Keratinocyte (primary cell): Measurements from ENCODE around the gene LDLR. TPM values are rescaled to one million over a fixed set of nuclear protein-coding genes. Genes with fewer than 3 reads are reported as not detected.

Experiments
- DNase-seq: peaks from one replicate; pipeline ENCODE4 v3.0.0-alpha.2; 2011; ENCODE audit warnings: low read depth, missing footprints, low spot score
- FAIRE-seq: peaks from 2 replicates; lab custom pipeline; 2011; peaks lifted over from hg19 to GRCh38; lab: Jason Lieb, UNC
- H2AFZ ChIP-seq: 2 replicates; pipeline ENCODE4 v1.6.0; 2012; ENCODE audit warnings: low read length, control low read depth, inconsistent platforms; ENCODE audit not compliant: control insufficient read depth
- H3K27ac ChIP-seq: 2 replicates; pipeline ENCODE4 v1.5.1; 2011; ENCODE audit warnings: low read length; ENCODE audit not compliant: control insufficient read depth, insufficient read depth
- H3K27me3 ChIP-seq: 3 replicates; pipeline ENCODE4 v1.6.0; 2011; ENCODE audit warnings: low read length; ENCODE audit not compliant: control insufficient read depth, insufficient read depth; ENCODE audit errors: extremely low read depth
- H3K36me3 ChIP-seq, 2 experiments: 2 replicates in 1 of 2; 3 replicates in 1 of 2; pipeline ENCODE4 v1.5.1; 2011; ENCODE audit warnings: low read length in 2 of 2, mild to moderate bottlenecking in 1 of 2; ENCODE audit not compliant: control insufficient read depth in 2 of 2, insufficient read depth in 2 of 2; ENCODE audit errors: extremely low read depth in 1 of 2
- H3K4me1 ChIP-seq: 3 replicates; pipeline ENCODE4 v1.5.1; 2011; ENCODE audit warnings: low read length; ENCODE audit not compliant: control insufficient read depth, insufficient read depth; ENCODE audit errors: extremely low read depth
- H3K4me2 ChIP-seq: 3 replicates; pipeline ENCODE4 v1.6.0; 2011; ENCODE audit warnings: low read depth, low read length; ENCODE audit not compliant: control insufficient read depth, insufficient read depth; ENCODE audit errors: extremely low read depth
- H3K4me3 ChIP-seq, 3 experiments: fragments of 200-600 bp in 1 of 3; sonication (generic) in 1 of 3; 2 replicates in 2 of 3; 3 replicates in 1 of 3; pipeline ENCODE4 v1.5.1; 2011 to 2016; ENCODE audit warnings: low read length in 3 of 3, mild to moderate bottlenecking in 3 of 3, control low read depth in 2 of 3, inconsistent platforms in 1 of 3, low read depth in 1 of 3, mixed read lengths in 1 of 3, mixed run types in 1 of 3, moderate library complexity in 1 of 3; ENCODE audit not compliant: control insufficient read depth in 2 of 3, insufficient read depth in 2 of 3; ENCODE audit errors: extremely low read depth in 1 of 3
- H3K79me2 ChIP-seq: 2 replicates; pipeline ENCODE4 v1.6.0; 2012; ENCODE audit warnings: low read length; ENCODE audit not compliant: control insufficient read depth, insufficient read depth
- H3K9ac ChIP-seq: 3 replicates; pipeline ENCODE4 v1.6.0; 2011; ENCODE audit warnings: low read length; ENCODE audit not compliant: control insufficient read depth, insufficient read depth; ENCODE audit errors: extremely low read depth
- H3K9me1 ChIP-seq: 3 replicates; pipeline ENCODE4 v1.6.0; 2011; ENCODE audit warnings: low read length; ENCODE audit not compliant: control insufficient read depth, insufficient read depth; ENCODE audit errors: extremely low read depth
- H3K9me3 ChIP-seq: 2 replicates; pipeline ENCODE4 v1.5.1; 2012; ENCODE audit warnings: low read depth, low read length; ENCODE audit not compliant: control insufficient read depth
- H4K20me1 ChIP-seq: 3 replicates; pipeline ENCODE4 v1.6.0; 2011; ENCODE audit warnings: low read length; ENCODE audit not compliant: control insufficient read depth, insufficient read depth; ENCODE audit errors: extremely low read depth
- EZH2 ChIP-seq: IDR thresholded peaks from one replicate; pipeline ENCODE4 v1.6.1; 2012; ENCODE audit warnings: inconsistent platforms, mild to moderate bottlenecking, low read length, moderate library complexity
- dilution Hi-C: fragments of 300-500 bp; cut with MboI; formaldehyde crosslinking; loops from one replicate; pipeline ENCODE4 v1.7.0; 2020; ENCODE audit warnings: low sequenced_read_pairs; ENCODE audit not compliant: extremely low pct_ligation_motif_present
- polyA plus RNA-seq, 5 experiments: library from polyadenylated mRNA; depleted of rRNA in 3 of 5; stranded (reverse) in 3 of 5; stranded (forward) in 1 of 5; unstranded in 1 of 5; fragments of >200 nt; gene quantifications; 1 replicate in 1 of 5; 2 replicates in 3 of 5; 3 replicates in 1 of 5; pipeline versions ENCODE4 v1.2.1 to v1.2.3, GENCODE V29; 2011 to 2012; ENCODE audit warnings: missing spikeins in 2 of 5, low read depth in 1 of 5, low replicate concordance in 1 of 5
- TF ChIP-seq, protein P1 (sequence below), 3 experiments: IDR thresholded peaks in 1 of 3; conservative IDR thresholded peaks in 1 of 3; optimal IDR thresholded peaks in 1 of 3; 2 replicates in 2 of 3; 3 replicates in 1 of 3; pipeline versions ENCODE3 to v1.5.1; 2011; ENCODE audit warnings: low read length in 3 of 3, mild to moderate bottlenecking in 3 of 3, moderate library complexity in 2 of 3, control low read depth in 1 of 3, inconsistent platforms in 1 of 3; ENCODE audit not compliant: insufficient read depth in 2 of 3; ENCODE audit errors: extremely low read depth in 1 of 3

Gene LDLR
- polyA plus RNA-seq, 1 donor (not counting 4 experiments of a cell fraction or from before 2014, with no cell fraction given): 241 TPM

DNA sequence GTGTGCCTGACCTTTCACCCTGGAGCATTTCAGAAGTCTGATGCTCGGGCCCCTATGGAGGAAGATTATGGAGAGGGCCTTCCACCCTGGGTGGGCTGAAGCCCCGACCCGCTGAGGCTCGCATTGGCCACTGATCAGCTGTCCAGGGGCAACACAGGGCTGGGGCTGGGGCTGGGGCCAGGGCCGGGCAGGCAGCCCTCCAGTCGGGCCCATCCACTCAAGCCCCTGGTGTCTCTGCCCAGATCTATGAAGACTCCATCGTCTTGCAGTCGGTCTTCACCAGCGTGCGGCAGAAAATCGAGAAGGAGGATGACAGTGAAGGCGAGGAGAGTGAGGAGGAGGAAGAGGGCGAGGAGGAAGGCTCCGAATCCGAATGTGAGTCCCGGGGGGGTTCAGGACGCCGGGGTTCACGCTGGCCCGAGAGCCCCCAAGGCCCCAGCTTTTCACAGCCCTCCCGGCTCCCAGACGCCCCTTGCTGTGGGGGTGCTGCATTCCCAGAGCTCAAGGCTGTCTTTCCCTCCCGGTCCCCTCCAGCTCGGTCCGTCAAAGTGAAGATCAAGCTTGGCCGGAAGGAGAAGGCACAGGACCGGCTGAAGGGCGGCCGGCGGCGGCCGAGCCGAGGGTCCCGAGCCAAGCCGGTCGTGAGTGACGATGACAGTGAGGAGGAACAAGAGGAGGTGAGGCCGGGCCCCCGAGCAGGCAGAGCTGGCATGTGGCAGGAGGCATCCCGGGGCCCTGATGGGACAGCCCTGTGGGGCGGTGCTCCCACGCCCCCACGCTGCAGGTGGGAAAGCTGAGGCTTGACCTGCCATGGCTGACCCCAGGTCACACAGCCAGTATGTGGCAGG lies 29.5 kb upstream of the LDLR start:
- dilution Hi-C loops: no loop called here
- no peak for TF ChIP-seq EZH2
- TF ChIP-seq, protein P1, sequence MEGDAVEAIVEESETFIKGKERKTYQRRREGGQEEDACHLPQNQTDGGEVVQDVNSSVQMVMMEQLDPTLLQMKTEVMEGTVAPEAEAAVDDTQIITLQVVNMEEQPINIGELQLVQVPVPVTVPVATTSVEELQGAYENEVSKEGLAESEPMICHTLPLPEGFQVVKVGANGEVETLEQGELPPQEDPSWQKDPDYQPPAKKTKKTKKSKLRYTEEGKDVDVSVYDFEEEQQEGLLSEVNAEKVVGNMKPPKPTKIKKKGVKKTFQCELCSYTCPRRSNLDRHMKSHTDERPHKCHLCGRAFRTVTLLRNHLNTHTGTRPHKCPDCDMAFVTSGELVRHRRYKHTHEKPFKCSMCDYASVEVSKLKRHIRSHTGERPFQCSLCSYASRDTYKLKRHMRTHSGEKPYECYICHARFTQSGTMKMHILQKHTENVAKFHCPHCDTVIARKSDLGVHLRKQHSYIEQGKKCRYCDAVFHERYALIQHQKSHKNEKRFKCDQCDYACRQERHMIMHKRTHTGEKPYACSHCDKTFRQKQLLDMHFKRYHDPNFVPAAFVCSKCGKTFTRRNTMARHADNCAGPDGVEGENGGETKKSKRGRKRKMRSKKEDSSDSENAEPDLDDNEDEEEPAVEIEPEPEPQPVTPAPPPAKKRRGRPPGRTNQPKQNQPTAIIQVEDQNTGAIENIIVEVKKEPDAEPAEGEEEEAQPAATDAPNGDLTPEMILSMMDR (optimal IDR thresholded peaks at IDR 0.05 in 1 of 3, IDR thresholded peaks at IDR 0.05 in 1 of 3, conservative IDR thresholded peaks at IDR 0.05 in 1 of 3; ENCODE audit: extremely low read depth in 1 of 3, insufficient read depth in 2 of 3, low read length in 3 of 3): no peak

DNA sequence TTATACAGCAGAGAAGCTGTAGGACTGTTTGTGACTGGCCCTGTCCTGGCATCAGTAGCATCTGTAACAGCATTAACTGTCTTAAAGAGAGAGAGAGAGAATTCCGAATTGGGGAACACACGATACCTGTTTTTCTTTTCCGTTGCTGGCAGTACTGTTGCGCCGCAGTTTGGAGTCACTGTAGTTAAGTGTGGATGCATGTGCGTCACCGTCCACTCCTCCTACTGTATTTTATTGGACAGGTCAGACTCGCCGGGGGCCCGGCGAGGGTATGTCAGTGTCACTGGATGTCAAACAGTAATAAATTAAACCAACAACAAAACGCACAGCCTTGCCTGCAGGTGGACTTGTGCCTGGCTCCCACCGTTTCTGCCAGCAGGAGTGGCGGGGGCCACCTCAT lies 27.3 kb upstream of the LDLR start:
- peaks cover 12 to 33% of the 10 kb centered on the region in 2 experiments for H3K36me3 ChIP-seq
- dilution Hi-C loops: no loop called here
- DNase-seq: no peak

More for the DNA sequence above, 29.5 kb upstream of the LDLR start:
- DNase-seq (no peak), FAIRE-seq (no peak)
- Histone ChIP-seq H2AFZ (no peak overlapping the region), H3K27me3 (no peaks in the 10 kb centered on the region), H3K9me1 (no peaks in the 10 kb centered on the region), H3K27ac (no peak overlapping the region), H4K20me1 (no peaks in the 10 kb centered on the region), H3K9ac (no peak overlapping the region), H3K9me3 (no peaks in the 10 kb centered on the region), H3K36me3 (peaks cover 12 to 34% of the 10 kb centered on the region in 2 experiments), H3K4me2 (no peak overlapping the region), H3K4me3 (no peak overlapping the region), H3K79me2 (no peaks in the 10 kb centered on the region), H3K4me1 (no peaks in the 10 kb centered on the region)

More for the DNA sequence above, 27.3 kb upstream of the LDLR start:
- H2AFZ ChIP-seq: no peak overlapping the region
- no peak overlapping the region for H3K4me2 ChIP-seq
- H3K27ac ChIP-seq: no peak overlapping the region
- H3K4me1 ChIP-seq: no peaks in the 10 kb centered on the region
- no peaks in the 10 kb centered on the region for H3K79me2 ChIP-seq
- H3K9me3 ChIP-seq: no peaks in the 10 kb centered on the region
- H3K9ac ChIP-seq: no peak overlapping the region
- no peaks in the 10 kb centered on the region for H3K27me3 ChIP-seq
- no peak overlapping the region for H3K4me3 ChIP-seq
- TF ChIP-seq EZH2: no peak
- TF ChIP-seq, protein P1 (optimal IDR thresholded peaks at IDR 0.05 in 1 of 3, IDR thresholded peaks at IDR 0.05 in 1 of 3, conservative IDR thresholded peaks at IDR 0.05 in 1 of 3; ENCODE audit: extremely low read depth in 1 of 3, insufficient read depth in 2 of 3, low read length in 3 of 3): no peak
- FAIRE-seq: no peak
- H4K20me1 ChIP-seq: no peaks in the 10 kb centered on the region
- no peaks in the 10 kb centered on the region for H3K9me1 ChIP-seq
